Measurements from ENCODE around the gene LYSMD2.

Gene LYSMD2

DNA sequence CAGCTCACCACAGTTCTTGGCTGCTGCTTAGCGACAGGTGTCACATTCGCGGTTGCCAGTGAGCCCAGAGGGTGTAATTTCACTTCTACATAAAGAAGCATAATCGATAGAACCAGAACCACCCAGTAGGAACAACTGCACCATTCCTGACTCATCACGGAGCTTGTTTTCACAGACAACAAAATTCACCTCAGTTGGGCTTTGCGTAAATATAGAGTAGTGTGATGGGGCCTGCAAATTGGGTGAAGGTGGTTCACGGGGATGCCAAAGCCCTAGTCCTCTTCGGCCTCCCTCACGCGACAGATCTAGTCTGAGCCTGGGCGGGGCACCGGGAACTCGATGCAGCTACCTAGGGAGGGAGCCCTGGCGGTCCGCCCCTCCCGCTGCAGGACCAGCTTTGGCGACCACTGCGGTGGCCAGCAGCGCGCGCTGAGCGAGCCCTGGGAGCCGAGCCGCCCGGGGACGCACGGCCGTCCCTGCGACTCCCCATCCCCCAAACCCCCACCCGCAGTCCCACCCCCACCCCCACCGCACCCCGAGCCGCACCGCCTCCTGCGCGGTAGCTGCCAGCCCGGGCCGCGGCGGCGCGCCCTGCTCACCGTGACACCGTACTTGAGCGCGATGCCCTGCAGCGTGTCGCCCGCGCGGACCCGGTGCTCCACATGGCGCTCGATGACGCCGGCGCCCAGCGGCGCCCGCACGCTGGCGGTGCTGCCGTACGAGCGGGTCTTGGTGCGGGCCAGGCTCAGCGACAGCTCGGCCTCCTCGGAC lies 519 bp downstream of the LYSMD2 start:
- Mint-ChIP-seq H3K9me3 (no peaks in the 10 kb centered on the region), H3K27me3 (no peaks in the 10 kb centered on the region), H3K4me1 (peaks cover 59% of the 10 kb centered on the region), H3K36me3 (ENCODE audit: low read depth) (peaks cover 8% of the 10 kb centered on the region), H3K4me3 (peak overlapping the region; percentile 84), H3K27ac (peak overlapping the region; percentile 93)
- DNase-seq (peak; percentile 58), ATAC-seq (peak; percentile 50)

GRCh38 chr15:51736069-51736468 lies 1.4 kb downstream of the LYSMD2 start:
- peak; percentile 30 for DNase-seq
- Mint-ChIP-seq H3K36me3 (ENCODE audit: low read depth) (peaks cover 8% of the 10 kb centered on the region), H3K27me3 (no peaks in the 10 kb centered on the region), H3K4me1 (peaks cover 68% of the 10 kb centered on the region), H3K4me3 (peak overlapping the region; percentile 84), H3K9me3 (no peaks in the 10 kb centered on the region), H3K27ac (peak overlapping the region; percentile 93)
- ATAC-seq: peak; percentile 61

GRCh38 chr15:51735228-51736010 lies 2.0 kb downstream of the LYSMD2 start:
- peak overlapping the region; percentile 93 for H3K27ac Mint-ChIP-seq

DNA sequence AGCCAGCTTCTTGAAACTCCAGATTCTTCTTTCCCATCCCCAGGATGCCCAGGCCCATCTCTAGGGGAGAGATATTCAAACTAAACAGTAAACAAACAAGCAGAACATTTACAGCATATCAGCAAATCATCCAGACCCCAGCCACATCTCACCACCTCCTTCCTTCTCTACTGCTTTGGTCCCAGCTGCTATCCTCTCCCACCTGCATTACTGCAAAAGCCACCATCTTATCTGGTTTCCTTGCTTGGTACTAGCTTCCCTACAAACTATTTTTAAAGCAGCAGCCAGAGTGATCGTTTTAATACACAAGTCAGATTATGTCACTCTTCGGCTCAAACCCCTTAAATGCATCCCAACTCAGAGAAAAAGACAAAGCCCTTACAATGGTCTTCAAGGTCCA lies 4.8 kb downstream of the LYSMD2 start:
- peaks cover 86% of the 10 kb centered on the region for H3K4me1 Mint-ChIP-seq
- H3K9me3 Mint-ChIP-seq: no peaks in the 10 kb centered on the region
- no peak overlapping the region for H3K4me3 Mint-ChIP-seq

More at GRCh38 chr15:51735228-51736010, 2.0 kb downstream of the LYSMD2 start:
- Mint-ChIP-seq H3K36me3 (ENCODE audit: low read depth) (peaks cover 14% of the 10 kb centered on the region), H3K9me3 (no peaks in the 10 kb centered on the region), H3K4me1 (peaks cover 75% of the 10 kb centered on the region), H3K27me3 (no peaks in the 10 kb centered on the region), H3K4me3 (peak overlapping the region; percentile 84)
- DNase-seq: no peak
- ATAC-seq: peak; percentile 37

GRCh38 chr15:51731549-51732267 lies 5.7 kb downstream of the LYSMD2 start:
- ATAC-seq: peak; percentile 44
- H3K9me3 Mint-ChIP-seq: no peaks in the 10 kb centered on the region
- peak; percentile 22 for DNase-seq
- peak overlapping the region; percentile 74 for H3K4me3 Mint-ChIP-seq
- peaks cover 18% of the 10 kb centered on the region for H3K36me3 Mint-ChIP-seq (ENCODE audit: low read depth)
- H3K27ac Mint-ChIP-seq: peak overlapping the region; percentile 88
- no peaks in the 10 kb centered on the region for H3K27me3 Mint-ChIP-seq
- peaks cover 94% of the 10 kb centered on the region for H3K4me1 Mint-ChIP-seq

More for the DNA sequence above, 4.8 kb downstream of the LYSMD2 start:
- Mint-ChIP-seq H3K27me3 (no peaks in the 10 kb centered on the region), H3K27ac (peak overlapping the region; percentile 88), H3K36me3 (ENCODE audit: low read depth) (peaks cover 17% of the 10 kb centered on the region)
- DNase-seq (no peak), ATAC-seq (no peak)

- H3K27ac Mint-ChIP-seq: peak overlapping the region; percentile 64
- H3K4me3 Mint-ChIP-seq: no peak overlapping the region
- ATAC-seq (peak; percentile 79), DNase-seq (peak; percentile 24)
- peaks cover 76% of the 10 kb centered on the region for H3K4me1 Mint-ChIP-seq
- H3K9me3 Mint-ChIP-seq: no peaks in the 10 kb centered on the region
- no peaks in the 10 kb centered on the region for H3K27me3 Mint-ChIP-seq
- peaks cover 14% of the 10 kb centered on the region for H3K36me3 Mint-ChIP-seq (ENCODE audit: low read depth)
Measured at GRCh38 chr15:51727141-51727897, 10.1 kb downstream of the LYSMD2 start.

DNA sequence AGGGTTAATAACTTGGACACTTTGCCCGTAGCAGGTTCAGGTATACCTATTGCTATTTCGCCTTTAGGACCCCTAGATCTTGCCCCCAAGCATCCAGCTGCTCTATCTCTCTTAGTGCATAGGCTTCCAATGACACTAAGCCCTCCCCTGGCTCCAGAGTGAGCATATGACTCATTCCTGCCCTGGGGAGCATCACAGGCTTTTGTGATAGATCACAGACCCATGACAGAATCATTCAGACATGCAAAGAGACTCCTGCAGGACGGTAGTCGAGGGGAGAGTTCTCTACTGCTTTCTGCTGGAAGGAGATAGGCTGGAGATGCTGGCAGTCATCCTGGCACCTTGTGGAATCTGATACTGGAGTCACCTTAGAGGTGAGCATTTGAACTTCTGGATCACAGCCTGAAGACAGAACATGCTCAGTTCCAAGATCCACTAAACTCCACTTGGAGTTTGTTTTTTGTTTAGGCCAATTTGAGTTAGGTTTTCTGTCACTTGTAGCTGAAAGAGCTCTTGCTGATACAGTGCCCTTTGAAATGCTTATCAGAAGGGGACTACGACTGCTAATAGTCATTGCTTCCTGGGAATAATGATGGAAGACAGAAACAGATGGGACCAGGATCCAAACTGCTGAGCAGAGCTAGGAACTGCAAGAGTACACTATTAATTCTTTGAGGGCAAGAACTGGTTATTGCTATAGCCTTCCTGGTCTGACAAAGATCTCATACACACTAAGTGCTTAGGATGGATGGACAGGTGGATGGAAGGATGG lies 11.0 kb downstream of the LYSMD2 start:
- Mint-ChIP-seq H3K27ac (peak overlapping the region; percentile 29), H3K4me1 (peaks cover 75% of the 10 kb centered on the region), H3K36me3 (ENCODE audit: low read depth) (peaks cover 21% of the 10 kb centered on the region), H3K9me3 (no peaks in the 10 kb centered on the region), H3K27me3 (no peaks in the 10 kb centered on the region), H3K4me3 (no peak overlapping the region)
- peak; percentile 40 for DNase-seq
- peak; percentile 92 for ATAC-seq

GRCh38 chr15:51724673-51725072 lies 12.8 kb downstream of the LYSMD2 start:
- Mint-ChIP-seq H3K9me3 (no peaks in the 10 kb centered on the region), H3K27me3 (no peaks in the 10 kb centered on the region), H3K4me1 (peaks cover 64% of the 10 kb centered on the region), H3K36me3 (ENCODE audit: low read depth) (peaks cover 20% of the 10 kb centered on the region), H3K4me3 (no peak overlapping the region), H3K27ac (no peak overlapping the region)
- no peak for ATAC-seq
- no peak for DNase-seq

GRCh38 chr15:51724199-51724598 lies 13.3 kb downstream of the LYSMD2 start:
- Mint-ChIP-seq H3K27me3 (no peaks in the 10 kb centered on the region), H3K4me1 (peaks cover 61% of the 10 kb centered on the region), H3K9me3 (no peaks in the 10 kb centered on the region), H3K36me3 (ENCODE audit: low read depth) (peaks cover 20% of the 10 kb centered on the region), H3K4me3 (no peak overlapping the region), H3K27ac (no peak overlapping the region)
- ATAC-seq (no peak), DNase-seq (no peak)

- H3K9me3 Mint-ChIP-seq: no peaks in the 10 kb centered on the region
- H3K27ac Mint-ChIP-seq: no peak overlapping the region
- peaks cover 36% of the 10 kb centered on the region for H3K4me1 Mint-ChIP-seq
- H3K4me3 Mint-ChIP-seq: no peak overlapping the region
- DNase-seq: no peak
- no peak for ATAC-seq
- no peaks in the 10 kb centered on the region for H3K27me3 Mint-ChIP-seq
- H3K36me3 Mint-ChIP-seq (ENCODE audit: low read depth): peaks cover 18% of the 10 kb centered on the region
Measured at GRCh38 chr15:51721199-51721960, 16.1 kb downstream of the LYSMD2 start.

GRCh38 chr15:51720201-51720995 lies 17.1 kb downstream of the LYSMD2 start:
- Mint-ChIP-seq H3K9me3 (no peaks in the 10 kb centered on the region), H3K36me3 (ENCODE audit: low read depth) (peaks cover 18% of the 10 kb centered on the region), H3K4me1 (peaks cover 28% of the 10 kb centered on the region), H3K4me3 (no peak overlapping the region), H3K27ac (no peak overlapping the region), H3K27me3 (no peaks in the 10 kb centered on the region)
- no peak for DNase-seq
- ATAC-seq: no peak

GRCh38 chr15:51718746-51719145 lies 18.7 kb downstream of the LYSMD2 start:
- peaks cover 15% of the 10 kb centered on the region for H3K4me1 Mint-ChIP-seq
- H3K27me3 Mint-ChIP-seq: no peaks in the 10 kb centered on the region
- ATAC-seq (no peak), DNase-seq (no peak)
- H3K9me3 Mint-ChIP-seq: no peaks in the 10 kb centered on the region
- no peak overlapping the region for H3K27ac Mint-ChIP-seq
- H3K36me3 Mint-ChIP-seq (ENCODE audit: low read depth): peaks cover 14% of the 10 kb centered on the region
- H3K4me3 Mint-ChIP-seq: no peak overlapping the region

Data from activated naive CD8-positive, alpha-beta T cell treated with anti-CD3 and anti-CD28 coated beads, Interleukin-2, amount 50 U/mL, for 24 hours (primary cell).